GM18951 (cell line): ENCODE results near the gene ZNF205.
"Not testable (repeated sequence)": the region's sequence is repeated elsewhere in the genome, so short reads cannot be mapped to it uniquely, and the experiment has no call there.

Experiments used
- POLR2A ChIP-seq: IDR thresholded peaks from 4 replicates; pipeline ENCODE4 v1.6.1; 2011; ENCODE audit warnings: mild to moderate bottlenecking; ENCODE audit not compliant: insufficient read length, insufficient read depth; ENCODE audit errors: extremely low read depth
- in situ Hi-C: fragments of 300-500 bp; cut with MboI; formaldehyde crosslinking; loops from one replicate; pipeline ENCODE4 v1.12.0; 2022; ENCODE audit warnings: low sequenced_read_pairs, mixed read lengths, inconsistent platforms; ENCODE audit not compliant: unreplicated experiment

Gene ZNF205

GRCh38 chr16:3074860-3075522 lies 37.4 kb upstream of the ZNF205 start:
- in situ Hi-C loops: no loop called here

GRCh38 chr16:3075523-3075915 lies 36.9 kb upstream of the ZNF205 start:
- no peak for TF ChIP-seq POLR2A
- in situ Hi-C loops: no loop called here

More at GRCh38 chr16:3074860-3075522, 37.4 kb upstream of the ZNF205 start:
- peak; percentile 33 for TF ChIP-seq POLR2A

DNA sequence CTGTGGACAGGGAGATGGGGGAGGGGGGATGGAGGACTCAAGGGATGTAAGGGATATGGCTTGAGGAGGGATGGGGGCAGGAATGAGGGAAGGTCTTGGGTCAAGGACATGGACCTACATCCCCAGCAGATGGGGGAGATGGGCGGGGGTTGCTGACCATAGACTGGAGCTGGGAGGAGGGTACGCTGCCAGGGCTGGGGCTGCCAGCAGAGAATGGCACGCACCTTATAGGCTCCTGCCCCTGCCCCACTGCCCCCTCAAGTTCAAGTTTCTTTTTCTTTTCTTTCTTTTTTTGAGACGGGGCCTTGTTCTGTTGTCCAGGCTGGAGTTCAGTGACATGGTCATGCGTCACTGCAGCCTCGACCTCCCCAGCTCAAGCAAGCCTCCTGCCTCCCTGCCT lies 36.4 kb upstream of the ZNF205 start:
- in situ Hi-C loops: not testable (repeated sequence)

GRCh38 chr16:3076577-3076976 lies 35.8 kb upstream of the ZNF205 start:
- TF ChIP-seq POLR2A: no peak
- in situ Hi-C loops: no loop called here

GRCh38 chr16:3080024-3080423 lies 32.4 kb upstream of the ZNF205 start:
- TF ChIP-seq POLR2A: no peak

GRCh38 chr16:3081957-3082356 lies 30.4 kb upstream of the ZNF205 start:
- in situ Hi-C loops: not testable (repeated sequence)

More at GRCh38 chr16:3080024-3080423, 32.4 kb upstream of the ZNF205 start:
- in situ Hi-C loops: no loop called here

DNA sequence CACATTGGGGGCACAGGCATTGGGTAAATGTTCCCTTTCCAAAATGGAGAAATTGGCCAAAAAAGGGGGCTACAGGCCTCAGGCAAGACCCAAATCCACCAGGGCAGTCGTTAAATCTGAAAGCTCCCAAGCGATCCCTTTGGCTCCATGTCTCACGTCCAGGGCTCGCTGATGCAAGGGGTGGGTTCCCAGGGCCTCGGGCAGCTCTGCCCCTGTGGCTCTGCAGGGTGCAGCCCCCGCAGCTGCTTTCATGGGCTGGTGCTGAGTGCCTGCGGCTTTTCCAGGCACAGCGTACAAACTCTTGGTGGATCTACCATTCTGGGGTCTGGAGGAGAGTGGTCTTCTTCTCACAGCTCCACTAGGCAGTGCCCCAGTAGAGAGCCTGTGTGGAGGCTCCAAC lies 29.0 kb upstream of the ZNF205 start:
- in situ Hi-C loops: not testable (repeated sequence)

DNA sequence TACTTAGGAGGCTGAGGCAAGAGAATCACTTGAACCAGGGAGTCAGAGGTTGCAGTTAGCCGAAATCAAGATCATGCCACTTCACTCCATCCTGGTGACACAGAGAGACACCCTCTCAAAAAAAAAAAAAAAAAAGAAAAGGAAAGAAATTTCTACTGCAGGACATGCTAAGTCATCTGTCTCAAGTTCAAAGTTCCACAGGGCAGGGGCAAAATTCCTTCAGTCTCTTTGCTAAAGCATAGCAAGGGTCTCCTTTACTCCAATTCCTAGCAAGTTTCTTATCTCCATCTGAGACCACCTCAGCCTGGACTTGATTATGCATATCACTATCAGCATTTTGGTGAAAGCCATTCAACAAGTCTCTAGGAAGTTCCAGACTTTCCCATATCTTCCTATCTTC lies 27.9 kb upstream of the ZNF205 start:
- TF ChIP-seq POLR2A: no peak
- in situ Hi-C loops: no loop called here

- in situ Hi-C loops: no loop called here
- TF ChIP-seq POLR2A: no peak
These were observed 27.3 kb upstream of the ZNF205 start for GRCh38 chr16:3084969-3085670.

GRCh38 chr16:3085868-3086595 lies 26.4 kb upstream of the ZNF205 start:
- TF ChIP-seq POLR2A: no peak
- in situ Hi-C loops: no loop called here

- in situ Hi-C loops: no loop called here
- TF ChIP-seq POLR2A: no peak
These were observed 25.7 kb upstream of the ZNF205 start for GRCh38 chr16:3086596-3087242.

- no peak for TF ChIP-seq POLR2A
- in situ Hi-C loops: no loop called here
These were observed 24.8 kb upstream of the ZNF205 start for GRCh38 chr16:3087243-3088235.
